SK-N-MC (cell line): ENCODE data around the gene CDC42BPB.

Source experiments
- EZH2 ChIP-seq: fragments of 200-600 bp; sonication (generic); IDR thresholded peaks from one replicate; pipeline ENCODE4 v1.6.1; 2017; ENCODE audit warnings: antibody characterized with exemption
- FOXP2 ChIP-seq: optimal IDR thresholded peaks from 2 replicates; pipeline ENCODE3; 2011; ENCODE audit warnings: mild to moderate bottlenecking, moderate library complexity; ENCODE audit not compliant: insufficient read depth; ENCODE audit errors: extremely low read length, control extremely low read depth
- POLR2AphosphoS5 ChIP-seq: IDR thresholded peaks from 2 replicates; pipeline ENCODE4 v1.6.1; 2012; ENCODE audit warnings: mild to moderate bottlenecking, low read depth, low read length, borderline replicate concordance

- TF ChIP-seq EZH2 (no peak), POLR2AphosphoS5 (no peak), FOXP2 (no peak)
Measured at GRCh38 chr14:102951034-102951433, 106.3 kb downstream of the CDC42BPB start.
